Measurements from ENCODE around the gene SCGB1C1. TPM values are rescaled to one million over a fixed set of nuclear protein-coding genes. Genes with fewer than 3 reads are reported as not detected.
A peak's percentile ranks its signal among the peaks of the same experiment; 100 is the strongest.

Gene SCGB1C1
- total and polyA plus RNA-seq, 9 donors = not detected

DNA sequence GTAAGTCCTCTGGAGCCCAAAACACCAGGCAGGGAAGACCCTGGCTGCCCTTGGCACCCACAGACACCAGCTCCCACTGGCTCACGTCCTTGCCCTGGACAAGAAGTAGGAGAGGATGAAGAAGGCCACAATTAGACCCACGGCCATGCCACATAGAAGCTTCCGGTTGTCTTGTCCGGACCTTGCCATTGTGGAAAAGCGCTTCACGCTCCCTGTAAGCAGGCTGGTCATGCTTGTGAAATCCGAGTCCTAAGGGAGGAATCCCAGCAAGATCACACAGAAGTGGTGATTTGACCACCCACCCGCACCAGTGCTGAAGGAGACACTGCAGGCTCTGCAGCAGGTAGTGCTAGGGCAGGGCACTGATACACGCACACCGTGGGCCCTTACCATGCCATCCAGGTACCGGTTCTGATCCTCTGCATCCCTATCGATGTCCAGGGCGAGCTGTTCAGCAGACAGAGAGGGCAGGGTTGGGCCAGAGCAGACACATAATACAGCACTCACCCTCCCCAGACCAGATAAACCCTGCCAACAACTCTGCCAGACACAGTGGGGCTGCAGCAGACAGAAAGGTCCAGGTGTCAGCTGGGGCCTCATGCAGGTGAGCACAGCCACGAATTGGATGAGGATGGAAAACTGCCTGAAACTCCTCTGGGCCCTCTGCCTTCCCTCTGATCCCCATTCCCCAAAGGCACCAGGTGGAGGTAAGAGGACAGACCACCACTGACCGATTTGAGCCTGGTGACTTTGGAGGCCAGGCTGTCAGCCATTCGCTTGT lies 12.5 kb downstream of the SCGB1C1 start:
- H3K27ac ChIP-seq = no peak overlapping the region
- peak in 2 of 5 donors; percentile 16 to 21 for DNase-seq
- H3K4me1 ChIP-seq (ENCODE audit: insufficient read depth) = peaks cover 19% of the 10 kb centered on the region
- no peaks in the 10 kb centered on the region for H3K9me3 ChIP-seq
- TF ChIP-seq POLR2A (IDR thresholded peaks at IDR 0.05) (no peak), EP300 (IDR thresholded peaks at IDR 0.05) (no peak)
- TF ChIP-seq, protein P1, sequence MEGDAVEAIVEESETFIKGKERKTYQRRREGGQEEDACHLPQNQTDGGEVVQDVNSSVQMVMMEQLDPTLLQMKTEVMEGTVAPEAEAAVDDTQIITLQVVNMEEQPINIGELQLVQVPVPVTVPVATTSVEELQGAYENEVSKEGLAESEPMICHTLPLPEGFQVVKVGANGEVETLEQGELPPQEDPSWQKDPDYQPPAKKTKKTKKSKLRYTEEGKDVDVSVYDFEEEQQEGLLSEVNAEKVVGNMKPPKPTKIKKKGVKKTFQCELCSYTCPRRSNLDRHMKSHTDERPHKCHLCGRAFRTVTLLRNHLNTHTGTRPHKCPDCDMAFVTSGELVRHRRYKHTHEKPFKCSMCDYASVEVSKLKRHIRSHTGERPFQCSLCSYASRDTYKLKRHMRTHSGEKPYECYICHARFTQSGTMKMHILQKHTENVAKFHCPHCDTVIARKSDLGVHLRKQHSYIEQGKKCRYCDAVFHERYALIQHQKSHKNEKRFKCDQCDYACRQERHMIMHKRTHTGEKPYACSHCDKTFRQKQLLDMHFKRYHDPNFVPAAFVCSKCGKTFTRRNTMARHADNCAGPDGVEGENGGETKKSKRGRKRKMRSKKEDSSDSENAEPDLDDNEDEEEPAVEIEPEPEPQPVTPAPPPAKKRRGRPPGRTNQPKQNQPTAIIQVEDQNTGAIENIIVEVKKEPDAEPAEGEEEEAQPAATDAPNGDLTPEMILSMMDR (IDR thresholded peaks at IDR 0.05) = no peak
- no peaks in the 10 kb centered on the region for H3K27me3 ChIP-seq
- no peaks in the 10 kb centered on the region for H3K36me3 ChIP-seq
- WGBS, 3 donors = 76 to 83% (median 77%) methylated on average over 16 of the region's 16 CpGs
- no peak overlapping the region for H3K4me3 ChIP-seq
- intact Hi-C loops (cut with DNase I) = loop anchor here (2.0 to 10.0 kb wide), 4 partner anchors 31 to 307 kb away; partner anchors contain the start of genes B4GALNT4 (in 3 of the 4), IFITM2 (in 1 of the 4), PSMD13 (in 1 of the 4) and SIRT3 (in 1 of the 4)

DNA sequence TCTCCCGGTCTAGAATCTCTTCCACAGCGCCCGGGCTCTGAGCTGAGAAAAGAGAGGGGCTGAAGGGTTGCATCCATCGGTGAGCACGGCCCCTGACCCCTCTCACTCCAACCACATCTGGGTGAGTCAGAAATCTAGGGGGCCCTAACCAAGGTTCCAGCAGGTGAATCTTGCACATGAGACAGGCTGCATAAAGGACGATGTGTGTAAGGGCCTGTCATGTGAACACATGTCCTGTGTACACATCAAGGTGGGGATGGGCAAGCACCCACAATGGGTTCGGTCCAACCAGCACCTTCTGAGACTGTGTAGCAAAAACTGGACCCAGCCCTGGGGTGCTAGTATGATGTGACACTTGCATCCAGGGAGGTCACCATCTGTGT lies 13.1 kb downstream of the SCGB1C1 start:
- intact Hi-C loops (cut with DNase I) = loop anchor here (2.0 to 10.0 kb wide), 4 partner anchors 31 to 306 kb away; partner anchors contain the start of genes B4GALNT4 (in 3 of the 4), IFITM2 (in 1 of the 4), PSMD13 (in 1 of the 4) and SIRT3 (in 1 of the 4)
- DNase-seq = peak in 2 of 5 donors; percentile 23 to 28

DNA sequence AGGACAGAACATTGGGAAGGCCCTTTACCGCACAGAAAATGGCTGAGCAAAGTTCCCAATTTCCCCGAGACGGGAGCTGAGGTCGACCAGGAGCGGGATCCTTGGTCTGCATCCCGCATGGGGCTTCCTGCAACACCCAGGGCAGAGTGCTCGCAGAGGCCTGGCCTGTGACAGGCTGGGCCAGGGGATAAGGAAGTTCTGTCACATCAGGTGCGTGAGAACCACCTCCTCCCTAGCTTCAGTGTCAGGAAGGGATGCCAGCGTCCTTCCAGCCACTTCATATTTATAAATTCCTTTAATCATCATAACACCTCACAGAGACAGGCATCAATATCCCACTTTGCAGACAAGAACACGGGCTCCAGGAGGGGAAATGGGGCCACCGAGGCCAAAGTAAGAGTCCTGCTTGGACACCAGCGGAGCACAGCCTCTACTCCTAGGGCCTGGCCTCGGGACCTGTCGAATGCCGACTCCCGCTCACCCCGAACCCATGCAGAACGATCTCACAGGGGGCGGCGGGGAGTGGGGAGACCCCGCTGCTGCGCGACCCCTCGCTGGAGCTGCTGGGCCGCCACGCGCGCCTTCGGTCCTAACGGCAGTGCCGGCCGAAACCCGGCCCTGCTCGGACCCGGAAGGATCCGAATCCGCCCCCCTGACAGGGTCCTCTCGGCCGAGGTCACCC lies 13.8 kb downstream of the SCGB1C1 start:
- TF ChIP-seq EP300 (IDR thresholded peaks at IDR 0.05) (no peak), POLR2A (IDR thresholded peaks at IDR 0.05) (no peak)
- TF ChIP-seq, protein P1 (IDR thresholded peaks at IDR 0.05) = no peak
- Histone ChIP-seq H3K4me1 (ENCODE audit: insufficient read depth) (peaks cover 19% of the 10 kb centered on the region), H3K4me3 (peak overlapping the region; percentile 78), H3K27me3 (no peaks in the 10 kb centered on the region), H3K9me3 (no peaks in the 10 kb centered on the region), H3K36me3 (no peaks in the 10 kb centered on the region), H3K27ac (peak overlapping the region; percentile 70 to 98)
- WGBS, 3 donors = 1% methylated on average over 26 to 39 of the region's 39 CpGs
- intact Hi-C loops (cut with DNase I) = loop anchor here (2.0 to 10.0 kb wide), 4 partner anchors 30 to 306 kb away; partner anchors contain the start of genes B4GALNT4 (in 3 of the 4), IFITM2 (in 1 of the 4), PSMD13 (in 1 of the 4) and SIRT3 (in 1 of the 4)
- DNase-seq = peak in 3 of 5 donors; percentile 33 to 44 (median 43)

More for the DNA sequence above, 13.1 kb downstream of the SCGB1C1 start:
- H3K9me3 ChIP-seq = no peaks in the 10 kb centered on the region
- H3K4me1 ChIP-seq (ENCODE audit: insufficient read depth) = peaks cover 19% of the 10 kb centered on the region
- peak overlapping the region; percentile 78 for H3K4me3 ChIP-seq
- H3K27me3 ChIP-seq = no peaks in the 10 kb centered on the region
- WGBS, 3 donors = 59 to 72% (median 66%) methylated on average over 7 of the region's 7 CpGs
- H3K36me3 ChIP-seq = no peaks in the 10 kb centered on the region
- no peak for TF ChIP-seq EP300 (IDR thresholded peaks at IDR 0.05)
- no peak for TF ChIP-seq POLR2A (IDR thresholded peaks at IDR 0.05)
- TF ChIP-seq, protein P1 (IDR thresholded peaks at IDR 0.05) = no peak
- H3K27ac ChIP-seq = no peak overlapping the region

DNA sequence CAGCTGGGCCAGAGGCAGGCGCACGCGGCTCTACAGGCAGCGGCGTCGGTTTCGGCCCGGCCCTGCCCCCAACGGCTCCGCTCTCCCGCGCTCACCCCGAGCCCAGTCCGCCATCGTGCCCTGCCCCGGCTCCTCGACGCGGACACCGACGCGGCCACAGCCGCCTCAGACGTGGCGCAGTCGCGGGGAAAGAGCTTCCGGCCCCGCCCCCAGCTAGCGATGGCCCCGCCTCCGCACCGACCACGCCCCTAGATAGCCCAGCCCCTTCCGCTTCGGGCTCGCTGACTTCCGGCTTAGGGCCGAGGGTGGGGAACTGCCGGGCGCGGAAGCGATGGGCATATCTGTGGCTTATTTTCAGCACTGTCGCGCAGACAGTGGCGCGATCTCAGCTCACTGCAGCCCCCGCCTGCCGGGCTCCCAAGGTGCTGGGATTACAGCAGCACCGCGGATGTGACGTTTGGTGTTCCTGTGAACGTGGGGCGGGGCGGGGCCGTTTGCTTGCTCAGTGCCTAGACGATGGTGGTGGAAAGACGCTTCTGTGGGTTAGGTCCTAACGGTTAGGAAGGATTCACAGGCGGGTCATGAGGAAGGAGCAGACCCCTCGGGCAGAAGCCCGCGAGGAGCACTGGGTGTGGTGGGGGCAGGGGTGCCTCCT lies 14.5 kb downstream of the SCGB1C1 start, which contains the start of the genes BET1L and RIC8A:
Gene BET1L (minus strand): TSS at position 192 of the 655 bp plus-strand sequence. CDS start 78 bp downstream, at position 114.
Gene RIC8A (plus strand): TSS at position 501 of the 655 bp plus-strand sequence. CDS start 1,147 bp downstream, outside the sequence.
- intact Hi-C loops (cut with DNase I) = loop anchor here (2.0 to 10.0 kb wide), 4 partner anchors 29 to 305 kb away; partner anchors contain the start of genes B4GALNT4 (in 3 of the 4), IFITM2 (in 1 of the 4), PSMD13 (in 1 of the 4) and SIRT3 (in 1 of the 4)
- TF ChIP-seq, protein P1 (IDR thresholded peaks at IDR 0.05) = no peak
- TF ChIP-seq POLR2A (IDR thresholded peaks at IDR 0.05) = peak; percentile 91
- peak; percentile 21 for TF ChIP-seq EP300 (IDR thresholded peaks at IDR 0.05)
- Histone ChIP-seq H3K4me1 (ENCODE audit: insufficient read depth) (peaks cover 19% of the 10 kb centered on the region), H3K27me3 (no peaks in the 10 kb centered on the region), H3K9me3 (no peaks in the 10 kb centered on the region), H3K27ac (peak within 1 kb of the TSS; percentile 75 to 98), H3K4me3 (peak within 1 kb of the TSS; percentile 78), H3K36me3 (no peaks in the 10 kb centered on the region)
- DNase-seq = peak; percentile 95 to 98 (median 96)
- WGBS, 3 donors = 0 to 1% (median 0%) methylated on average over 44 to 63 of the region's 63 CpGs

All from ovary (tissue), 9 donors.